DOHH2 (cell line): ENCODE results near the gene PNMA8C.

Experiments
- H3F3A ChIP-seq: fragments of 200-600 bp; sonication (generic), shearing (Covaris generic); 2 replicates; pipeline ENCODE4 v1.6.0; 2016; ENCODE audit warnings: antibody characterized with exemption, mild to moderate bottlenecking; ENCODE audit not compliant: control insufficient read depth, insufficient read depth
- H3K27ac ChIP-seq: fragments of 200-600 bp; sonication (generic); 2 replicates; pipeline ENCODE4 v1.5.1; 2014; ENCODE audit warnings: low read depth, mild to moderate bottlenecking, low read length, moderate library complexity
- H3K27me3 ChIP-seq: fragments of 200-600 bp; sonication (generic); 2 replicates; pipeline ENCODE4 v1.6.1; 2014; ENCODE audit warnings: mild to moderate bottlenecking, low read length, mixed read lengths; ENCODE audit not compliant: control insufficient read depth
- H3K36me3 ChIP-seq: fragments of 200-600 bp; sonication (generic); 2 replicates; pipeline ENCODE4 v1.6.1; 2014; ENCODE audit warnings: mild to moderate bottlenecking, low read length, moderate library complexity, mixed read lengths; ENCODE audit not compliant: control insufficient read depth
- H3K4me1 ChIP-seq: fragments of 200-600 bp; sonication (generic); 2 replicates; pipeline ENCODE4 v1.6.1; 2014; ENCODE audit warnings: mild to moderate bottlenecking, low read length, mixed read lengths; ENCODE audit not compliant: control insufficient read depth
- H3K4me2 ChIP-seq: fragments of 200-600 bp; sonication (generic); 2 replicates; pipeline ENCODE4 v1.6.0; 2014; ENCODE audit warnings: mild to moderate bottlenecking, low read length, moderate library complexity
- H3K4me3 ChIP-seq: fragments of 200-600 bp; sonication (generic); 2 replicates; pipeline ENCODE4 v1.5.1; 2014; ENCODE audit warnings: mild to moderate bottlenecking, low read length, mixed read lengths
- H3K79me2 ChIP-seq: fragments of 200-600 bp; sonication (generic); 2 replicates; pipeline ENCODE4 v1.6.1; 2014; ENCODE audit warnings: mild to moderate bottlenecking, low read length, mixed read lengths; ENCODE audit not compliant: control insufficient read depth
- H3K9me2 ChIP-seq: fragments of 200-600 bp; sonication (generic); replicated peaks from 2 replicates; pipeline ENCODE4 v1.6.1; 2014; ENCODE audit warnings: mild to moderate bottlenecking, low read length, mixed read lengths; ENCODE audit not compliant: control insufficient read depth
- H3K9me3 ChIP-seq: fragments of 200-600 bp; sonication (generic); 2 replicates; pipeline ENCODE4 v1.6.1; 2014; ENCODE audit warnings: antibody characterized with exemption, low read length, mixed read lengths; ENCODE audit not compliant: control insufficient read depth, insufficient read depth
- H4K20me1 ChIP-seq: fragments of 200-600 bp; sonication (generic); 2 replicates; pipeline ENCODE4 v1.6.0; 2014; ENCODE audit warnings: low read depth, mild to moderate bottlenecking, antibody characterized with exemption, low read length, moderate library complexity; ENCODE audit not compliant: control insufficient read depth, insufficient read depth
- CTCF ChIP-seq: fragments of 200-600 bp; sonication (generic); IDR thresholded peaks from one replicate; pipeline ENCODE4 v1.5.1; 2014; ENCODE audit warnings: antibody characterized with exemption, mild to moderate bottlenecking, low read depth, low read length; ENCODE audit not compliant: poor library complexity, severe bottlenecking
- EZH2phosphoT487 ChIP-seq: fragments of 200-600 bp; sonication (generic); IDR thresholded peaks from 2 replicates; pipeline ENCODE4 v1.6.1; 2017; ENCODE audit warnings: borderline replicate concordance, mild to moderate bottlenecking, antibody characterized with exemption, low read length, moderate library complexity, mixed read lengths

The PNMA8C gene

GRCh38 chr19:46413262-46414031, 15.3 kb downstream of the PNMA8C start, which contains the start of gene CCDC8:
Gene CCDC8, minus strand, starts transcription at chr19:46413564. Its CDS starts 754 bp downstream, at chr19:46412810.
- H3K4me1 ChIP-seq = peaks cover 20% of the 10 kb centered on the region
- no peak within 1 kb of the TSS for H3K27ac ChIP-seq

GRCh38 chr19:46412650-46413261, 16.0 kb downstream of the PNMA8C start:
- TF ChIP-seq EZH2phosphoT487 (no peak), CTCF (no peak)
- no peak overlapping the region for H3K27ac ChIP-seq
- no peaks in the 10 kb centered on the region for H3K79me2 ChIP-seq
- no peaks in the 10 kb centered on the region for H3K36me3 ChIP-seq
- H3K4me3 ChIP-seq = no peak overlapping the region
- no peaks in the 10 kb centered on the region for H3K9me3 ChIP-seq
- H3K4me1 ChIP-seq = peaks cover 20% of the 10 kb centered on the region
- no peaks in the 10 kb centered on the region for H3F3A ChIP-seq
- no peaks in the 10 kb centered on the region for H3K9me2 ChIP-seq
- H3K27me3 ChIP-seq = 0 out of 2 replicates have a peak, but pooled peaks cover 1% of the 10 kb centered on the region
- H4K20me1 ChIP-seq = no peaks in the 10 kb centered on the region
- H3K4me2 ChIP-seq = no peak overlapping the region

More at GRCh38 chr19:46413262-46414031, 15.3 kb downstream of the PNMA8C start, which contains the start of gene CCDC8:
- Histone ChIP-seq H3K27me3 (no peaks in the 10 kb centered on the region), H3K79me2 (no peaks in the 10 kb centered on the region), H3F3A (no peaks in the 10 kb centered on the region), H3K36me3 (no peaks in the 10 kb centered on the region), H3K9me3 (no peaks in the 10 kb centered on the region), H4K20me1 (no peaks in the 10 kb centered on the region), H3K9me2 (no peaks in the 10 kb centered on the region), H3K4me2 (no peak within 1 kb of the TSS), H3K4me3 (no peak within 1 kb of the TSS)
- TF ChIP-seq EZH2phosphoT487 (no peak), CTCF (no peak)

- H3K4me1 ChIP-seq = peaks cover 13% of the 10 kb centered on the region
Observed at GRCh38 chr19:46411925-46412649, 16.6 kb downstream of the PNMA8C start.

More at GRCh38 chr19:46411925-46412649, 16.6 kb downstream of the PNMA8C start:
- no peaks in the 10 kb centered on the region for H3K79me2 ChIP-seq
- no peaks in the 10 kb centered on the region for H4K20me1 ChIP-seq
- H3K27ac ChIP-seq = no peak overlapping the region
- no peak overlapping the region for H3K4me3 ChIP-seq
- no peak overlapping the region for H3K4me2 ChIP-seq
- no peak for TF ChIP-seq EZH2phosphoT487
- no peak for TF ChIP-seq CTCF
- no peaks in the 10 kb centered on the region for H3K36me3 ChIP-seq
- 0 out of 2 replicates have a peak, but pooled peaks cover 2% of the 10 kb centered on the region for H3K27me3 ChIP-seq
- H3F3A ChIP-seq = no peaks in the 10 kb centered on the region
- no peaks in the 10 kb centered on the region for H3K9me2 ChIP-seq
- H3K9me3 ChIP-seq = no peaks in the 10 kb centered on the region
